ENCODE results near the gene ATP6V0D1.

GRCh38 chr16:67463059-67463458, 17.9 kb downstream of the ATP6V0D1 start:
- no peak for TF ChIP-seq RFX5 (IDR thresholded peaks at IDR 0.05; ENCODE audit: low read length)
- no peak for TF ChIP-seq GABPA (IDR thresholded peaks at IDR 0.05; ENCODE audit: low read depth)
- no peak for TF ChIP-seq REST (IDR thresholded peaks at IDR 0.05; ENCODE audit: low read depth, low read length)
- TF ChIP-seq POLR2AphosphoS5 (IDR thresholded peaks at IDR 0.05; ENCODE audit: low read depth, low read length) = no peak
- no peak for TF ChIP-seq CTCF (IDR thresholded peaks at IDR 0.05)
- no peak for TF ChIP-seq EP300 (IDR thresholded peaks at IDR 0.05; ENCODE audit: borderline replicate concordance in 1 of 2, low read depth in 1 of 2, low read length in 1 of 2)
- no peak for TF ChIP-seq NFIC (IDR thresholded peaks at IDR 0.05; ENCODE audit: borderline replicate concordance)
- TF ChIP-seq YY1 (IDR thresholded peaks at IDR 0.05; ENCODE audit: low read depth) = no peak
- TF ChIP-seq USF2 (IDR thresholded peaks at IDR 0.05; ENCODE audit: borderline replicate concordance, low read depth, low read length) = no peak
- TF ChIP-seq EZH2phosphoT487 (IDR thresholded peaks at IDR 0.05; ENCODE audit: borderline replicate concordance, low read depth) = no peak
- TF ChIP-seq ZBTB33 (IDR thresholded peaks at IDR 0.05; ENCODE audit: borderline replicate concordance, low read depth) = no peak
- TF ChIP-seq JUND (IDR thresholded peaks at IDR 0.05) = no peak
- TF ChIP-seq MAX (IDR thresholded peaks at IDR 0.05; ENCODE audit: low read depth) = no peak

Data from SK-N-SH (cell line).